CD4-positive, alpha-beta T cell treated with Interferon alpha-2 for 1 hour (primary cell): Measurements from ENCODE around the gene PRSS22.

Experiments used
- DNase-seq, 2 donors: peaks; one replicate each; pipeline ENCODE4 v3.0.0-alpha.2; 2020 to 2022

PRSS22 gene

DNA sequence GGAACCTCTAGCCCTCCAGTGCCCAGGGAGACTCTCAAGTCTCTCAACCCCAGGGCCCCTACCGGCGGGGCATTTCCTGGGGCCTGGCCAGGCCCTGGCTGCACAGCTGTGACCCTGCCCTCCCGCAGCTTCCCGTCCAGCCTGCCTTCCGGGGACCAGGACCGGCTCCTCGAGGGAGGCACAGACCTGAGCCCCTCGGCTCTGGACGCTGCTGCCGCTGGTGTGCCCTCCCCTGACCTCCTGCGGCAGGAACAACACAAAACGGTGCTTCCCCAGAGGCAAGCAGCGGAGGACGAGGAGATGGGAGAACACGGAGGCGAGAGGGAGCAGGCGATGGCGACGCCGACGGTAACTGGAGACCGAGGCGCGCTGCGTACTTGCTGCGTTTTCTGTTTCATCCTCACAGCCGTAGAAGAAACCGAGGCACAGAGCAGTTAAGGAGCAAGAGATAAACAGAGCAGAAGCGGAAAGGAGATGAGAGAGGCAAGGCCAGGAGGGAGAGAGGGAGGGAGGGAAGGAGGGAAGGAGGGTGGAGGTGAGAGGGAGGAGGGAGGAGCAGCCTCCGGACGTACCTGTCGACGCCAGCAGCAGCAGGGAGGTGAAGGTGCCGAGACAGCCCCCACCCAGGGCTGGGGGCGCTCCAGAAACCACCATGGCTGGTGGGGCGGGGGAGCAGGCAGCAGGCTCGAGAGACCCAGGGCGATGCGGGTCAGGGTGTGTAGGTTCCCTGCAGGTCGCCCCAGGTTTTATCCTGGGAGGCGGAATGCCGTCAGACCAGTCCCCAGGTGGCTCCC is at the start of gene PRSS22:
TSS of gene PRSS22 (minus strand) at position 720 of the 794 bp plus-strand sequence. CDS start at position 654, 66 bp downstream.
- DNase-seq = no peak

DNA sequence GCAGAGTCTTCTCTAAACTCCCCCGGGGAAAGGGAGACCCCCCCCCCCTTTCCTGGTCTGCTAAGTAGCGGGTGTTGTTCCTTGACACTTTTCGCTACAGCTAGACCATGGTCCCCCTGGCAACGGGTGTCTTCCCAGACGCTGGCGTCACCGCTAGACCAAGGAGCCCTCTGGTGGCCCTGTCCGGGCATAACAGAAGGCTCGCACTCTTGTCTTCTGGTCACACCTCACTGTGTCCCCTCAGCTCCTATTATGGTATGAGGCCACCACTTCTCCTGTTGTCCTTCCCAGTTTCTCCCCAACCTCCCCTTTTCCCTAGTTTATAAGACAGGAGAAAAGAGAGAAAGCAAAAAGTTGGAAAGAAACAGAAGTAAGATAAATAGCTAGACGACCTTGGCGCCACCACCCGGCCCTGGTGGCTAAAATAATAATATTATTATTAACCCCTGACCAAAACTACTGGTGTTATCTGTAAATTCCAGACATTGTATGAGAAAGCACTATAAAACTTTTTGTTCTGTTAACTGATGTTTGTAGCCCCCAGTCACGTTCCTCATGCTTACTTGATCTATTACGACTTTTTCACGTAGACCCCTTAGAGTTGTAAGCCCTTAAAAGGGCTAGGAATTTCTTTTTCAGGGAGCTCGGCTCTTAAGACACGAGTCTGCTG is 49.2 kb upstream of the PRSS22 start:
- peak; percentile 72 for DNase-seq

- no peak for DNase-seq
These were observed 48.0 kb upstream of the PRSS22 start for GRCh38 chr16:2905988-2906387.

DNA sequence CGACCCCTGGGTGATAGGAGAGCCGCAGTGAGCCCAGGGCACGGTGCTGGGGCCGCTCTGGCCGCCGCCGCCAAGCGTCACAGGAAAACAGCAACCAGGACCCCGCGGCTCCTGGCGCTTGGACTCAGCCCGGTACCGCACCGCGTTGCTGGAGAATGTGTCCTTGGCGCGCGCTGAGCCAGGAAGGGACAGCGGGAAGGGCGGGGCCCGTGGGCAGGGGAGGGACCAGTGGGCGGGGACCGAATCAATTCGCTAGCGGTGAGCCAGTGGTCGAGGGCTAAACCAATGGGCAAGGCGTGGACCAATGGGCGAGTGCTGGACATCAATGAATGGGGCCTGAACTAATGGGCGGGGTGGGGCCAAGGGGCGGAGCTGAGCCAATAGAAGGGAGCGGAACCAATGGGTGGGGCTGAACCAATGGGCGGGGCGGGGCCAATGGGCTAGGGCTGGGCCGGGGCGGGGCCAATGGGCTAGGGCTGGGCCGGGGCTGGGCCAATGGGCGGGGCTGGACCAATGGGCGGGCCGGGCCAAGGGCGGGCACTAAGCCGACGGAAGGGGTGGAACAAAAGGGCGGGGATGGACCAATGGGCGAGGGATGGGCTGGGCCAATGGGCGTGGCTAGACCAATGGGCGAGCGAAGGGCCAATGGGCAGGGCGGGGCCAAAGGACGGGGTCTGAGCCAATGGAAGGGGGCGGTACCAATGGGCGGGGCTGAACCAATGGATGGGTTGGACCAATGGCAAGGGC is 47.4 kb upstream of the PRSS22 start:
- DNase-seq = peak; percentile 95

DNA sequence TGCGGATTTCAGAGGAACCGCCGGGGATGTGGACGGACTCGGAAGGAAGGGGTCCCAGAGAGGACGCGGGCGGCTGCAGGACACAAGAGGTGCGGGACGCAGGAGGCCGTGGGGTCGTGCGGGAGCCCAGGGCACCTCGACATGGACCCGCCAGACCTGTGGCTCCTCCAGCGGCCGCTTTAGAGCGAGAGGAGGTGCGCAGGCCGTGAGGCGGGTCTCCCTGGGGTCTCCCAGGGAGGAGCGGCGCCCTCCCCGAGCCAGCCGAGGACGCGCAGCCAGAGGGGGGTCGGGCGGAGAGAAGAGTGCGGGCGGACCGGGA is 46.9 kb upstream of the PRSS22 start:
- no peak for DNase-seq

GRCh38 chr16:2904100-2904921 is 46.3 kb upstream of the PRSS22 start:
- DNase-seq = peak; percentile 78 to 83

DNA sequence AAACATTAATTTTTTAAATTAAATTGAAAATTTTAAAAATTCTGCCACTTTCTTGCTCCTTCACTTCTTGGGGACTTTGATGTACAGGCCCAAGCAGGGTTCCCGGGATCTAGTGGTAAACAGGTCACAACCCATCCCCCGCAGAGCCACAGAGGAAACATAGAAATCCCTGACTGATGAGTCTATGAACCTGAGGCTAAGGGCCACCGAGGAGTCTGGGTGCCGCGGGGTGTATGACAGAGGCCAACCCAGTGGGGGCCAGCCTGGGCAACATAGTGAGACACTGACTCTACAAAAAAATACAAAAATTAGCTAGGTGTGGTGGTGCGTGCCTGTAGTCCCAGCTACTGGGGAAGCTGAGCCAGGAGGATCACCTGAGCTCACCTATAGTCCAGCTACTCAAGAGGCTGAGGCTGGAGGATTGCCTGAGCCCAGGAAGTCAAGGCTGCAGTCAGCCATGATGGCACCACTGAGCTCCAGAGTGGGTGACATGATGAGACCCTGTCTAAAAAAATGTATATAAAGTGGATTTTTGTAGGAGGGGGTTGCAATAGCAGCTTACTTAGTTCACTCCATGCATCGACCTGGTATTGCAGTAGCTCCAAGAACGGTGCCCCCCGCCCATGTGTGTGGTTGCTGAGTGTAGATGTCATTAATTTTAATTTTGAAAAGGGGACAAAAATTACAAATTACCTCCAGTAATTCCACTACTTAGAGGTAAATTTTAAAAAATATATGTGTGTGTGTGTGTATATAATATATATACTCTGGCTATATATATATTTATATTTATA is 44.6 kb upstream of the PRSS22 start:
- DNase-seq = no peak

DNA sequence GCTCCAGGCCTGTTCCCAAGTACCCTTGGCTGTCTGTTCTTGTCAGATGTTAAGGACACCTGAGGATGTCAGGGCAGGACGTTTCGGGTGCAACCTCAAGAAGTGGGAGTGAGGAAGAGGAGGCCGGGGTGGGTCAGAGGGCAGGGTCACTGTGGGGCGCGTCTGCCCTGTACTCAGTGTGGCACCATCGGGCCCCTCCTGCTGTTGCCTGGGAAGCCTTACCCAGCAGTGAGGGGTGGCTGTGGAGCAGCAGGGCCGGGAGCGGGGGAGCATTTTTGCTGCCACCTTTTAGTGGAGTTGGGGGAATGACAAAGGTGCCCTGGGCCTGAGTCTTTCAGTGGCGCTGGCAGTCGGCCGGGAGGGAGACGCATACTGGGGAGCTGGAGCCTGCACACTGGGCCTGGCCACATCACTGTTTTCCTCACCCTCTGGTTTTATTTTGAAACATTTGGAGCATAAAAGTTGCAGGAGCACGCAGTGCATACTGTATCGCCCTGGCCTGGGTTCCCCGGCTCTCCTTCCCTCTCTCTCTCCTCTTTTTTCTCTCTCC is 42.6 kb upstream of the PRSS22 start:
- DNase-seq = no peak

DNA sequence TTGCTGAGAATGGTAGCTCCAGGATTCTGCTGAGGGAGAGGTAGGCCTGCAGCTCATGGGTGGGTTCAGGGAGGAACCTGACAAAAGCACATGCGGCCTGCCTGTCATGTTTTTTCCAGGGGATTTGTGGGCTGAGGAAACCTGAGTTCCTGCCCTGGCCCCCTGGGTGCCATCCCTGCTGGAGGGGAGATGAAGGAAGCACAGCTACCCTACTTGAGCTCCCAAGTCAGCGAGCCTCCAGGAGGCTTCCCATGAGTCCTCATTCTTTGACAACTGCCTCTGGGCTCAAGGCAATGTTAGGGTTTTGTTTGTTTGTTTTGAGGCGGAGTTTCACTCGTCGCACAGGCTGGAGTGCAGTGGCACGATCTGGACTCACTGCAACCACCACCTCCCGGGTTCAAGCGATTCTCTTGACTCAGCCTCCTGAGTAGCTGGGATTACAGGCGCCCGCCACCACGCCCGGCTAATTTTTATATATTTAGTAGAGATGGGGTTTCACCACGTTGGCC is 41.6 kb upstream of the PRSS22 start:
- DNase-seq = no peak

GRCh38 chr16:2898831-2899563 is 41.0 kb upstream of the PRSS22 start:
- DNase-seq = no peak

DNA sequence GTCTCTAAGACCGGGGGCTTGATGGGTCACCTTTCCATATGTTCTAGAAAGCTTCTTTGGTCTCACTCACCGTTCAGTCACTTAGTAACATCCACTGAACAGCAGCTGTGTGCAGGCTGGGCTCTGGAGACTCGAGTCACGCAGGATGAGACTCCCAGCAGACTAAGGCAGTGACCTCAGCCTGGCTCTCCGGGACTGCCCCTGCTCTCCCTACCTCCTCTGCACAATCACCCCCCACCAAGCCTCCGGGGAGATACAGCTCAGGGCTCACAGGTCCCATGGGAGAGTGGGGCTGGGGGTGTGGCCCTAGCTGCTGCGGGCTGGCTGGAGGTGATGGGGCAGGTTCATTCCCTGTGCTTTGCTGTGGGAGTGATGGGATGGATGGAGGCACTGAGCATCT is 39.1 kb upstream of the PRSS22 start:
- peak in 1 of 2 donors; percentile 62 for DNase-seq

DNA sequence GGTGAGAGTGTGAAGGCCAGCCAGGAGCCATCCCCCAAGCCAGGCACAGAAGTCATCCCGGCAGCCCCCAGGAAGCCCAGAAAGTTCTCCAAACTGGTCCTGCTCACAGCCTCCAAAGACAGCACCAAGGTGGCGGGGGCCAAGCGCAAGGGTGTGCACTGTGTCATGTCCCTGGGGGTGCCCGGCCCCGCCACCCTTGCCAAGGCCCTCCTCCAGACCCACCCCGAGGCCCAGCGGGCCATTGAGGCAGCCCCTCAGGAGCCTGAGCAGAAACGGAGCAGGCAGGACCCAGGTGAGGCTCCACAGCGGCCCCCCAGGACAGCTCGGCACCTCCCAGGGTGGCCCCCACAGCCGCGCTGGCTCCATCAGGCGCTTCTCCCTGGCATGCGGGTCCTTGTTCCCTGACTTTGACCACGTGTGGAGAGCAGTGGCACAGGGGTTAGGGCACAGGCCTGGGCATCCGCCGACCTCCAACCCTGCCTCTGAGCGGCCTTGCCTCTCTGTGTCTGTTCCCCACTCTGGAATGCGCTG is 38.6 kb upstream of the PRSS22 start:
- DNase-seq = no peak

GRCh38 chr16:2895813-2896212 is 37.8 kb upstream of the PRSS22 start:
- no peak for DNase-seq

- no peak for DNase-seq
These were observed 36.3 kb upstream of the PRSS22 start for GRCh38 chr16:2894231-2894630.

GRCh38 chr16:2884041-2884451 is 26.1 kb upstream of the PRSS22 start:
- no peak for DNase-seq

DNA sequence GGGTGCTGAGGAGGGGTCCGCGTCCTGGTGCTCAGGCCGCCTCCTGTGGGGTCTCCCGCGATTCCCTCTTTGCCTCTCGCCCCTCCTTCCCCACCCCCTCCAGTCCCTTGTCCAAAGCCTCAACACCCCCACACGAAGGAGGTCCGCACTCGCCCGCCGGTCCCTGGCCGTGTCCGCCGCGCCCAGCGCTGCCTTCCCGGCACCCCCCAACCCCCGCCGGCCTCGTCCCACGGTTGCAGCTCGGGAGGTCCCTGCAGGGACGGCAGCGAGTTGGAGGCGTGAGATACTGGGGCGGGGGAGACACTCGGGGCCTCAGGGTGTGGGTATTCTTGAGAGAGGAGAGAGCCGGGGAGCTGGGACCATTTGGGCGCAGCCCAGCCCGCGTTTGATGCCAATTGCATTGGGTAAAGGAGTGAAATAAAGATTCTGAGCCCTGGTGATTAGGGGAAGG is 25.5 kb upstream of the PRSS22 start:
- DNase-seq = no peak

DNA sequence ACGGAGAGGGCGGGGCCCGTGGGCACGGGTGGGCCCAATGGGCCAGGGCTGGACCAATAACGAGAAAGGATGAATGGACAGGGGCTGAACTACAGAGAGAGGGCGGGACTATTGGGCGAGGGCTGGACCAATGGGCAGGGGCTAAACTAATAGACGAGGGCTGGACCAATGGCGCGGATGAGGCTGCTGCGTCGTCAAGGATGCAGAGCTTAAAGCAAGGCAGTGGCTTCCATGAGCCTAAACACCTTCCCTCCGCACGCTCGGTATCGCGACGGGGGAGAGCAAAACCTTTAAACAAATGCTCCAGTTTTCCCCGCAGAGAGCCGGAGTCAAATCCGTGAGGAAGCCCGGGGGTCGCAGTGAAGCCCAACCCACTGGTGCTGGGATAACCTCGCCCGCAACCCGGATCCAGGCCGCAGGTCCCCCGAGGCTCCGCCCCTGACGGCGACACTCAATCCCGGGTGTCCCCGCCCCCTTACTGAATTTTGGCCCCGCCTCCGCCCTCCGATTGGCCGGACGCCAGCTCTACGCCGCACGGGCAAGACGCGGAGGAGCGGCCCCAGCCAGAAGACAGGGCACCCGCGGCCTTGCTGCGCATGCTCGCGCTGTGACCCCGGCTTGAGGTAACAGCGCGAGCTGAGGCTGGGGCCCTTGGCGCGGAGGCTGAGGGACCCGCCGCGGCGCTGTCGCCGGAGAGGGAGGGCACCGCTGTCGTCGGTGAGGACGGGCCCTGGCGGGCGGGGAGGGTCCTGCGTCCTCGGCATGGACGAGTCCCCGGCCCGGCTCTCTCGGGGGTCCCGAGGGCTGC is 24.9 kb upstream of the PRSS22 start, which contains the start of gene FLYWCH2:
TSS of gene FLYWCH2 (plus strand) at position 566 of the 808 bp plus-strand sequence. CDS start 13,235 bp downstream, outside the sequence.
- peak; percentile 99 to 100 for DNase-seq

DNA sequence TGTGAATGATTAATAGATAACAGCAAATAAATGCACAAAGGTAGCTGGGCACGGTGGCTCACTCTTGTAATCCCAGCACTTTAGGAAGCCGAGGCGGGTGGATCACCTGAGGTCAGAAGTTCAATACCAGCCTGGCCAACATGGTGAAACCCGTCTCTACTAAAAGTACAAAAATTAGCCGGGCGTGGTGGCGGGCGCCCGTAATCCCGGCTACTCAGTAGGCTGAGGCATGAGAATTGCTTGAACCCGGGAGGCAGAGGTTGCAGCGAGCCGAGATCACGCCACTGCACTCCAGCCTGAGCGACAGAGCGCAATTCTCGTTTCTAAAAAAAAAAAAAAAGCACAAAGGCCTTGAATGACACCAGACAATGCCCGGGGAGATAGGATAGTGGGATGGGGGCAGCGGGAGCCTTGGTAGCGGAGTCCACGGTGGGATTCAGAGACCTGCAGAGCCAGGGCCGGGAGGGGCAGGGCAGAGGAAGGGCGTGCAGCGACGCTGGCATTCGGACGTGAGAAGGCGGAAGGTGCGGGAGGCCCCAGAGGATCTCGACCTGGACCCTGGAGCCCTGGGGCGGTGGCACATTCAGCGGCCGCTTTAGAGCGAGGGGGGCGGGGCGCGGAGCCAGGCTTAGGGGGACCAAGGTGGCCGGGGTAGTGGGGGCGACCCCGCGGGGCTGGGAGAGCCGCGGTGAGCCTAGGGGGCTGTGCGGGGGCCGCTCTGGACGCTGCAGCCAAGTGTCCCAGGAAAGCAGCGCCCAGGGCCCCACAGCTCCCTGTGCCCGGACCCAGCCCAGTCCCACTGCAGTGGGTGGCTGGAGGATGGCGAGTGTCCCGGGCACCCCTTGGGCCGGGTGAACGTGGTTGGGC is 24.0 kb upstream of the PRSS22 start:
- DNase-seq = no peak
